Aorta (tissue), 5 donors: Measurements from ENCODE around the gene DHX15. TPM values are rescaled to one million over a fixed set of nuclear protein-coding genes. Genes with fewer than 3 reads are reported as not detected.
A peak's percentile ranks its signal among the peaks of the same experiment; 100 is the strongest.

Source experiments
- ATAC-seq: fragments of 200-7000 bp; cut with Tn5 transposase; one replicate; pipeline ENCODE4 v1.9.1; 2022; ENCODE audit warnings: moderate library complexity; ENCODE audit not compliant: low FRiP score
- DNase-seq, 2 donors: peaks; one replicate each; pipeline ENCODE4 v3.0.0-alpha.2; 2020
- H3K27ac ChIP-seq, 2 donors: one replicate each; pipeline ENCODE4 v1.5.1; 2013; ENCODE audit warnings: low read length in 2 of 2, mild to moderate bottlenecking in 2 of 2, moderate library complexity in 2 of 2, control low read depth in 1 of 2, inconsistent platforms in 1 of 2, low read depth in 1 of 2
- H3K27me3 ChIP-seq, 2 donors: one replicate each; pipeline ENCODE4 v1.6.1; 2013; ENCODE audit warnings: control low read depth in 1 of 2, low read length in 1 of 2, mild to moderate bottlenecking in 1 of 2, moderate library complexity in 1 of 2; ENCODE audit not compliant: insufficient read depth in 2 of 2, control insufficient read depth in 1 of 2
- H3K36me3 ChIP-seq, 2 donors: one replicate each; pipeline ENCODE4 v1.6.1; 2013; ENCODE audit warnings: control low read depth in 1 of 2, low read length in 1 of 2, mild to moderate bottlenecking in 1 of 2; ENCODE audit not compliant: insufficient read depth in 2 of 2, control insufficient read depth in 1 of 2
- H3K4me1 ChIP-seq, 2 donors: one replicate each; pipeline ENCODE4 v1.6.1; 2013; ENCODE audit warnings: low read length in 2 of 2, control low read depth in 1 of 2, mild to moderate bottlenecking in 1 of 2, moderate library complexity in 1 of 2; ENCODE audit not compliant: insufficient read depth in 2 of 2, control insufficient read depth in 1 of 2
- H3K4me3 ChIP-seq, 2 donors: one replicate each; pipeline ENCODE4 v1.5.1; 2013; ENCODE audit warnings: low read length in 2 of 2, control low read depth in 1 of 2, mild to moderate bottlenecking in 1 of 2
- H3K9me3 ChIP-seq: one replicate; pipeline ENCODE4 v1.6.1; 2013; ENCODE audit warnings: mild to moderate bottlenecking, low read length; ENCODE audit not compliant: control insufficient read depth
- WGBS, 2 donors: extraction: QIAGEN DNeasy Blood & Tissue Kit; methylation state at CpG; one replicate each; pipeline ENCODE4 v1.1.7; 2013; 5-methylcytosine and 5-hydroxymethylcytosine counted together
- intact Hi-C, 2 donors: fragments of 100-400 bp; cut with DNase I; formaldehyde crosslinking; loops; one replicate each; pipeline versions ENCODE4 v1.14.2 to v1.15.0; 2022
- polyA plus RNA-seq, 2 donors: library from polyadenylated mRNA; stranded (reverse); fragments of 200-250 nt; gene quantifications; one replicate each; pipeline ENCODE4 v1.2.3, GENCODE V29; 2013
- total RNA-seq, 2 donors: library from RNA; stranded (reverse); fragmentation: NEBNext Ultra II Directional; extraction: Animal tissue kit (Norgen Biotek cat#: 25700); gene quantifications; one replicate each; pipeline ENCODE4 v1.2.1, GENCODE V29; 2021
- donor health status: healthy with polysubstance abuse.
- donor health status: Bipolar disorder and iron deficiency.
- donor health status: DM: no; HTN: no; CAD: no.
- donor health status: DM: no; HTN: no; CAD: no.
- donor health status: DM: yes; HTN: yes; CAD: no.

The DHX15 gene
- total and polyA plus RNA-seq, 4 donors = 34.7 to 113 (median 82.5) TPM

DNA sequence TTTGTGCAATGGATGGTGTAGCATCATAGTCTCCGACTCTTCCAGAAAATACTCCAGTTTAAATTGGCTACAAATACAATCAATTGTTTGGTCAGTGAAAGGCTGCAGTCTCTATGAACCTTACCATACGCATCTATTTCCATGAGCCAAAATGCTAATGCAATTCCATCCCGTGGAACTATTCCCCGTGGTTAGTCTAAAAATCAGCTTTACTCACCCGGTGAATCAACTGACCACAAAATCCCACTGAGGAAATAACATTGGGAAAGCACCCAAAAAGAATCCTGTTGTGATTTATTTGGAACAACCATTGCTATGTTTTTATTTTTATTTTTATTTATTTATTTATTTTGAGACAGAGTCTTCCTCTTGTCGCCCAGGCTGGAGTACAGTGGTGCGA, 87.1 kb downstream of the DHX15 start:
- no peaks in the 10 kb centered on the region for H3K27me3 ChIP-seq
- no peaks in the 10 kb centered on the region for H3K36me3 ChIP-seq
- 92 to 96% methylated on average over 7 of the region's 7 CpGs for WGBS, 2 donors
- no peaks in the 10 kb centered on the region for H3K4me1 ChIP-seq
- H3K4me3 ChIP-seq = no peak overlapping the region
- DNase-seq (no peak), ATAC-seq (no peak)
- H3K27ac ChIP-seq = no peak overlapping the region
- H3K9me3 ChIP-seq = no peaks in the 10 kb centered on the region
- intact Hi-C loops = no loop called here

DNA sequence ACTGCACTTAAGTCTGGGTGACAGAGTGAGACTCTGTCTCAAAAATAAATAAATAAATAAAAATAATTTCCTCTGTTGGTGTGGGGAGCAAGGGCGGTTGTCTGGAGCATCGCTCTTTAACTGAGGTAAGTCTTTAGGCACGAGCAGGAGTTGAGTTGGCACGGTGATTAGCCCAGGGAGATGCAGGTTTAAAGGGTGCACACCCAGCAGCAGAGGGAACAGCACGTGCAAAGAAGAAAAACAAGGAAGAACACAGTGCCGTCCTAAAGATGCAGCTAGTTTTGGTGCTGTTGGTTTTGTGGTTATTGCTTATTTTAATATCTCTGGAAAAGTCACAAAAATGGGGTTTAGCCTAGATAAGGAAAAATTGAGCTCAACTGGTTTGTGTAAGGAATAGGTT, 87.8 kb downstream of the DHX15 start:
- ATAC-seq (no peak), DNase-seq (no peak)
- H3K4me1 ChIP-seq = no peaks in the 10 kb centered on the region
- 85 to 91% methylated on average over 6 of the region's 6 CpGs for WGBS, 2 donors
- H3K36me3 ChIP-seq = no peaks in the 10 kb centered on the region
- H3K27me3 ChIP-seq = no peaks in the 10 kb centered on the region
- no peaks in the 10 kb centered on the region for H3K9me3 ChIP-seq
- intact Hi-C loops = no loop called here
- H3K4me3 ChIP-seq = no peak overlapping the region
- H3K27ac ChIP-seq = no peak overlapping the region

DNA sequence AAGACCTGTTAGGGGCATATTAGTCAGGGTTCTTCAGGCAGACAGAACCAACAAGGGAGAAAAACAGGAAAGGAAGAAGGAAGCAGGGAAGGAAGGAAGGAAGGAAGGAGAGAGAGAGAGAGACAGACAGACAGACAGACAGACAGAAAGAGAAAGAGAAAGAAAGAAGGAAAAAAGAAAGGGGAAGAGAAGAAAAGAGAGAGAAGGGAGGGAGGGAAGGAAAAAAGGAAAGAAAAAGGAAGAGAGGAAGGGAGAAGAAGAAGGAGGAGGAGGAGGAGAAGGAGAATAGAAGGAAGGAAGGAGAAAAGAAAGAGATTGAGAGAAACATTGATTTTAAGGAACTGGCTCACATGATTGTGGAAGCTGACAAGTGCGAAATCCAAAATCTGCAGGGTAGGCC, 89.0 kb downstream of the DHX15 start:
- intact Hi-C loops = no loop called here
- Histone ChIP-seq H3K27me3 (no peaks in the 10 kb centered on the region), H3K4me1 (no peaks in the 10 kb centered on the region), H3K36me3 (no peaks in the 10 kb centered on the region), H3K4me3 (no peak overlapping the region), H3K27ac (no peak overlapping the region), H3K9me3 (no peaks in the 10 kb centered on the region)
- ATAC-seq (no peak), DNase-seq (no peak)
- WGBS, 2 donors = 97 to 100% methylated on average over 1 of the region's 1 CpG

- no peaks in the 10 kb centered on the region for H3K4me1 ChIP-seq
- intact Hi-C loops = loop anchor here (5.0 to 10.0 kb wide), 5 partner anchors 305 to 655 kb away; partner anchors contain the start of gene SOD3 (in 1 of the 2)
- WGBS, 2 donors = 32 to 61% methylated on average over 2 of the region's 2 CpGs
- H3K36me3 ChIP-seq = no peaks in the 10 kb centered on the region
- no peaks in the 10 kb centered on the region for H3K27me3 ChIP-seq
- DNase-seq (no peak), ATAC-seq (no peak)
- no peak overlapping the region for H3K27ac ChIP-seq
- H3K9me3 ChIP-seq = no peaks in the 10 kb centered on the region
- no peak overlapping the region for H3K4me3 ChIP-seq
Measured at GRCh38 chr4:24489870-24490269, 94.5 kb downstream of the DHX15 start.

GRCh38 chr4:24488399-24489164, 95.8 kb downstream of the DHX15 start:
- Histone ChIP-seq H3K27me3 (no peaks in the 10 kb centered on the region), H3K4me1 (no peaks in the 10 kb centered on the region), H3K27ac (no peak overlapping the region), H3K9me3 (no peaks in the 10 kb centered on the region), H3K4me3 (no peak overlapping the region), H3K36me3 (no peaks in the 10 kb centered on the region)
- peak; percentile 77 for ATAC-seq
- DNase-seq = peak; percentile 78 to 92
- 44 to 45% methylated on average over 15 of the region's 15 CpGs for WGBS, 2 donors
- intact Hi-C loops = loop anchor here (5.0 to 10.0 kb wide), 5 partner anchors 306 to 656 kb away; partner anchors contain the start of gene SOD3 (in 1 of the 2)

GRCh38 chr4:24482871-24483270, 101.5 kb downstream of the DHX15 start:
- WGBS, 2 donors = 95 to 97% methylated on average over 4 of the region's 4 CpGs
- Histone ChIP-seq H3K36me3 (no peaks in the 10 kb centered on the region), H3K27ac (no peak overlapping the region), H3K4me3 (no peak overlapping the region), H3K9me3 (no peaks in the 10 kb centered on the region), H3K4me1 (no peaks in the 10 kb centered on the region), H3K27me3 (no peaks in the 10 kb centered on the region)
- intact Hi-C loops = loop anchor here (10.0 kb wide), 3 partner anchors 312 to 662 kb away; partner anchors contain the start of gene SOD3 (in 1 of the 2)
- ATAC-seq (no peak), DNase-seq (no peak)

- no peaks in the 10 kb centered on the region for H3K4me1 ChIP-seq
- H3K27me3 ChIP-seq = no peaks in the 10 kb centered on the region
- intact Hi-C loops = no loop called here
- no peak for ATAC-seq
- DNase-seq = no peak
- H3K9me3 ChIP-seq = no peaks in the 10 kb centered on the region
- no peaks in the 10 kb centered on the region for H3K36me3 ChIP-seq
- no peak overlapping the region for H3K27ac ChIP-seq
- 3 to 9% methylated on average over 5 of the region's 5 CpGs for WGBS, 2 donors
- no peak overlapping the region for H3K4me3 ChIP-seq
Measured at GRCh38 chr4:24477919-24478318, 106.4 kb downstream of the DHX15 start.
